ENCODE measurements around the gene SOS2. TPM values are rescaled to one million over a fixed set of nuclear protein-coding genes. Genes with fewer than 3 reads are reported as not detected.

SOS2 gene
- total RNA-seq (2022; extraction: Qiagen RNA extraction), result 9.6 to 14.5 TPM (median 12.9 TPM) in 5 replicates

DNA sequence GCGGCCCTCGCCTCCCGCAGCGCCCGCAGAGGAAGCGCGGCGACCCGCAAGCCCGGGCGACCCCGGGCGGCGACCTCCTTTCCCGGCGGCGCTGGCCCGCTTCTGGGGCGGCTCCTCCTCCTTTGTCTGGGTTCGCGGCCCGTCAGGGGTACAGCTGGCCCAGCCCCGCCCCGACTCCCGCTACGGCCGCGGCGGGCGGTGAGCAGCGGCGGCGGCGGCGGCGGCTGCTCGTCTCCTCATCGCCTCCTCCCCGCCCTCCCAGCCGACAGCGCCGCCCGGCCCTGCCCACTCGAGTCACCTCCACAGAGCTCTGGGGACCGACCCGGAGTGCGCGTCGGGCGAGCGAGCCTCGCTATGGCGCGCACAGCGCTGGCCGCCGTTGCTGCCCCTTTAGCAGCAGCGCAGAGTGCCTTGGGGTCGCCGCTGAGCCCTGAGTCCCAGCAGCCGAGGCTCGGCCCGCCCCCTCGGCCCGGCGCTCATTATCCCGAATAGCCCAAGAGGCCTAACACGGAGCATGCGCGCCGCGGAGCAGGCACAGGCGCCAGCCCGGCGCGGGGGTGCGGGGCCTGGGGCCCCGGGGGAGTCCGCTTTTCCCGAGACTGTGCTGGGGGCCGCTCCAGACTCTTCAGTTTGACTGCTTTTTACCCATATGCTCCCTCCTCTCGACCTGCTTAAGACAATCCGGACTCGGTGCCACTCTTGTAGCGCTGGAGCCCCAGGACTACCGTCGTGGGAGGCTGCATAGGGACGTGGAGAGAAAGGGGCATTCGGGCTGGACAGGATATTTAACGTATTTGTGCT is at the start of gene SOS2:
Gene SOS2 (minus strand): TSS at position 104 of the 801 bp plus-strand sequence. CDS start 295 bp downstream, outside the sequence.

DNA sequence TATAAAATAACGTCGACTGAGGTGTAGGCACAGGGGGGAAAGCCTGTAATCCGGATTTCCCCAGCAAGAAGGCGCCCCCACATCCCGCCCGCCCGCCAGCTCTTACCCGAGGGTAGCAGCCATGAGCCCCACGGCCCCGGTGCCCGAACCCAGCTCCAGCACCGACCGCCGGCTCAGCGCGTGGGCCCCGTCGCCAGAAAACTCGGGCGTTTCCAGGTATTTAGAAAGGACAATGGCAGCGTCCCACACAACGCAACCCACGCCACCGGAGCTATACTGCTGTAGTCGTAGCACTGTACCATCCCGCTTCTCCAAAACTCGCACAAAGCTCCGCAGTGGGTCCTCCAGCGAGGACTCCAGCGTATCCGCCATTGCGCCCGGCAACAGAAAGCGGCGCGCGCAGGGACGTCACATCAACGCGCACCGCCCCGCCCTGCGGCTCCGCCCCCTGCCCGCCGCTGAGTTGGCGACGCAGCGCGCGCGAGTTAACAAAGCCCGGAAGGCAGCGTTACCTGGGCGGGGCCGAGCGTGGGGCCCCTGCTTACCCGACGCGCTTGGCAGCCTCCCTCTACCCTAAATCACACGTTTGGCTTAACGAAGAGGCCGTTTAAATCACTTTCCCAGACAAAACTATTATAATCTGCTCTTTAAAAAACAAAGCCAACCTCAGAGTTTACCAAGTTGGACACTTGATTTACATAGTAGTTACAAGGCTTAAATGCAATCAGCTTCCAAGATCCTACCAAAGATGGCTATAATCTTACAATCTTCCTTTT is 115.0 kb downstream of the SOS2 start, which contains the start of gene VCPKMT:
Gene VCPKMT (minus strand): TSS at position 392 of the 776 bp plus-strand sequence. CDS start 20 bp downstream, at position 372.

Other genes starting within 250 kb of the SOS2 start
- 6.5 to 9.1 TPM (median 8.5 TPM) in 5 replicates for gene VCPKMT, start 115.0 kb downstream of the SOS2 start, total RNA-seq (2022; extraction: Qiagen RNA extraction)
- 9.2 to 11.9 TPM (median 10.1 TPM) in 5 replicates for gene L2HGDH, start 80.7 kb upstream of the SOS2 start, total RNA-seq (2022; extraction: Qiagen RNA extraction)
- gene DMAC2L, start 80.7 kb upstream of the SOS2 start, total RNA-seq (2022; extraction: Qiagen RNA extraction), result 10.0 to 13.4 TPM (median 11.2 TPM) in 5 replicates
- 8.9 to 15.7 TPM (median 10.2 TPM) in 5 replicates for gene CDKL1, start 165.3 kb upstream of the SOS2 start, total RNA-seq (2022; extraction: Qiagen RNA extraction)

Data from A549 treated with dexamethasone at 1 μM for 4 hours (cell line).